ENCODE data around the gene BAIAP2L2.
"Not testable (repeated sequence)": the region's sequence is repeated elsewhere in the genome, so short reads cannot be mapped to it uniquely, and the experiment has no call there.

The BAIAP2L2 gene

DNA sequence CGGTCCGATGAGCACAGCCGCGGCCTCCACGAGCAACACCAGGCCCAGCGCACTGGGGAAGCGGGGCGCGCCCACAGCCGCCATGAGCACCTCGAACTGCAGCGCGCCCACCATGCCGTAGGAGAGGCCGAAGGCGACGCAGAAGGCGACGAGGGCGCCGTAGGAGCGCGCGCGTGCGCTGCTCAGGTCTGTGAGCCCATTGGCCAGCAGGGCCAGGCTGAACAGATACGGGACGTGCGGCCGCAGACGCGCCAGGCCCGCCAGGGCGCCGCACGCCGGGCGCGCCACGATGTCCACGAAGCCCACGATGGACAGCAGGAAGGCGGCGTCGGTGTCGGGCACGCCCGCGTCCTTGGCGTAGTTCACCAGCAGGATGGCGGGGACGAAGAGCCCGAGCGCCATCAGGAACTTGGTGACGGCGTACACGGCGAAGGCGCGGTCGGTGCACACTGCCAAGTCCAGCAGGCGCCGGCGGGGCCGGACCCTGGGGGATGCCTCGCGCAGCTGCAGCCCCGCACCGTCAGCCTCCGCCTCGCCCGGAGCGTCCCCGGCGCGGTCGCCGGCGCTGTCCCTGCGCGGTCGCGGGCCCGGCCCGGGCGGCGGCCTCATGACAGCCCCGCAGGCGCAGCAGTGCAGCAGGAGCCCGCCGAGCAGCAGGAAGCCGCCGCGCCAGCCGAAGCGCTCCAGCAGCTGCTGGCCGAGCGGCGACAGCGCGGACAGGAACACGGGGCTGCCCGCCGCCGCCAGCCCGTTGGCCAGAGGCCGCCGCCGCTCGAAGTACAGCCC lies 29.4 kb downstream of the BAIAP2L2 start:
- FAIRE-seq = no peak
- no peak for DNase-seq (ENCODE audit: insufficient read length, low spot score)
- TF ChIP-seq, protein P1, sequence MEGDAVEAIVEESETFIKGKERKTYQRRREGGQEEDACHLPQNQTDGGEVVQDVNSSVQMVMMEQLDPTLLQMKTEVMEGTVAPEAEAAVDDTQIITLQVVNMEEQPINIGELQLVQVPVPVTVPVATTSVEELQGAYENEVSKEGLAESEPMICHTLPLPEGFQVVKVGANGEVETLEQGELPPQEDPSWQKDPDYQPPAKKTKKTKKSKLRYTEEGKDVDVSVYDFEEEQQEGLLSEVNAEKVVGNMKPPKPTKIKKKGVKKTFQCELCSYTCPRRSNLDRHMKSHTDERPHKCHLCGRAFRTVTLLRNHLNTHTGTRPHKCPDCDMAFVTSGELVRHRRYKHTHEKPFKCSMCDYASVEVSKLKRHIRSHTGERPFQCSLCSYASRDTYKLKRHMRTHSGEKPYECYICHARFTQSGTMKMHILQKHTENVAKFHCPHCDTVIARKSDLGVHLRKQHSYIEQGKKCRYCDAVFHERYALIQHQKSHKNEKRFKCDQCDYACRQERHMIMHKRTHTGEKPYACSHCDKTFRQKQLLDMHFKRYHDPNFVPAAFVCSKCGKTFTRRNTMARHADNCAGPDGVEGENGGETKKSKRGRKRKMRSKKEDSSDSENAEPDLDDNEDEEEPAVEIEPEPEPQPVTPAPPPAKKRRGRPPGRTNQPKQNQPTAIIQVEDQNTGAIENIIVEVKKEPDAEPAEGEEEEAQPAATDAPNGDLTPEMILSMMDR (IDR thresholded peaks at IDR 0.05; ENCODE audit: insufficient read depth, missing control alignments) = no peak

DNA sequence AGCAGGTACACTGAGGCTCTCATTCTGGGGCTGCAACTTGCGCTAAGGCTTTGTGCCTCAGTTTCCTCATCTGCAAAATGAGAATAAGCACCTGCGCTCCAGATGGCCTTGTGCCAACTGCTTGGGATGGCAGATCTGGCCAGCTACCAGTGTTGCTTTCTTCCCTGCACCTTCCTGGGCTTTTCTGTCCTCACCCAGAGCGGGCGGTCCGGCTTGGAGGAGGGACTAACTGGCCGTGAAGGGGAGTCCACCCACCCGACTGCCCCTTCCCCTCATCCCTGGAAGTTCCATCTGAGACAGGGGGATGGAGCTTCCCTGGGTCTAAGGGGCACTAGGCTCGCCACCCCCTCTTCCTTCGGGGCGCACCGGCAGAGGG lies 30.0 kb downstream of the BAIAP2L2 start:
- DNase-seq (ENCODE audit: insufficient read length, low spot score) (no peak), FAIRE-seq (no peak)
- TF ChIP-seq, protein P1 (IDR thresholded peaks at IDR 0.05; ENCODE audit: insufficient read depth, missing control alignments) = no peak

DNA sequence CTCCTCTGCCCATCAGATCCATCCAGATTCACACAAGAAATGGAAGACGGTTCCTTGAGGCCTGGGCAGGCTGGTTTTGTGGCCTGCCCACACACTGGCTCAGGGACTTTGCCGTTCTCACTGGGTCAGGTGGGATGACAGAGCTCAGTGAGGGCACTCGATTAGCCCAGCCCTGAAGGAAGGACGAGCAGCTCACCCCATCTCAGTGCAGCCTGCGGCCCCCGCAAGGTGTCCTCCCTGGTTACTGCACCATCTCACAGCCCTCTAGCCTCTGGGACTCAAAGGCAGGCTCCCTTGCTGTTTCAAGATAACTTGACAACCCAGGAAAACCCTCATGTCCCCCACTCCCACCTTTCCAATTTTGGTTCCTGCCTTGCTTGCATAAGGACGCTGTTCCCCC lies 30.7 kb downstream of the BAIAP2L2 start:
- DNase-seq (ENCODE audit: insufficient read length, low spot score) (no peak), FAIRE-seq (no peak)
- TF ChIP-seq, protein P1 (IDR thresholded peaks at IDR 0.05; ENCODE audit: insufficient read depth, missing control alignments) = no peak

DNA sequence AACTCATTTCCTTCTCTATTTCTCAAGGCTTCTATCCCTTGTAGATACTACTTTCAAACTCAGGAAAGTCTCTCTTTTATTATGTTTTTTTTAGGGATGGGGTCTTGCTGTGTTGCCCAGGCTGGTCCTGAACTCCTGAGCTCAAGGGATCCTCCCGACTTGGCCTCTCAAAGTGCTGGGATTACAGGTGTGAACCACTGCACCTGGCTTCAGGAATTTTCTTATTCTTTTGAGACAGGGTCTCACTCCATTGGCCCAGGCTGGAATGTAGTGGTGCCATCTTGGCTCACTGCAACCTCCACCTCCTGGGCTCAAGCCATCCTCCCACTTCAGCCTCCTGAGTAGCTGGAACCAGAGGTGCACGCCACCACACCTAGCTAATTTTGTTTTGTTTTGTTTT lies 31.3 kb downstream of the BAIAP2L2 start:
- not testable (repeated sequence) for FAIRE-seq; DNase-seq (ENCODE audit: insufficient read length, low spot score)

DNA sequence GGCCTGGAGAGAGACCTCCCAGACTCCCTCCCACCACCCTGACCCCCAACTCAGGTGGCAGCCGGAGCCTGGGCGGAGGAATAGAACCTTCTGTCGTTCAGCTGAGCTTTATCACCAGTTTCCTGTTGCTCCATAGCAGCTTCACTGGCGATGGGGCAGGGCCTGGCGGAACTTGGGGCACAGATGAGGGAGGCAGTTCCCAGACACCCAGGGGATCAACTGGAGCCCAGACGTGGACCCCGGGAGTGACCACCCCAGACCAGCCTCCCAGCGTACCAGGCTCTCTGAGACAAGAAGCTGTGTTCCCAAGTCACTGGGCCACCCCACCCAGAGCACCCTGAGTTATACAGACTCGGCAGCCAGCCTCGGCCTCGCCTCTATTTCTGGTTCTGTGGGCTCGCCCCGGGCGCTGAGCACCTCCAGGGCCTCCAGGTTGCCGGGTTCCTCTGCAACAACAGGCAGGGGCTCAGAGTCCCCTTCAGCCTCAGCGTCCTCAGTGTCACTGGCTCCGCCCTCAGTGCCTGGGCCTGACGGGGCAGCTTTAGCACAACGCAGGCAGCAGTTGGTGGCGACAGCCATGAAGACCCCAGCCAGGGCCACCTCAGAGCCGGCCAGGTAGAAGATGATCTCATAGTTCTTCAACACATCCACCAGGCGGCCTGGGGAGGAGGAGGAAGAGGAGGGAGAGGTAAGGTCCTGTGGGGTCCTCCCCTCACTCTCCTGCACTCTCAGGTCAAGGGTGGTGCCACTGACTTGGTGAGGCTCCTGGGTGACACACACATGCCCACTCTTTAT lies 32.2 kb downstream of the BAIAP2L2 start:
- DNase-seq (ENCODE audit: insufficient read length, low spot score) = no peak
- FAIRE-seq = no peak
- TF ChIP-seq, protein P1 (IDR thresholded peaks at IDR 0.05; ENCODE audit: insufficient read depth, missing control alignments) = no peak

DNA sequence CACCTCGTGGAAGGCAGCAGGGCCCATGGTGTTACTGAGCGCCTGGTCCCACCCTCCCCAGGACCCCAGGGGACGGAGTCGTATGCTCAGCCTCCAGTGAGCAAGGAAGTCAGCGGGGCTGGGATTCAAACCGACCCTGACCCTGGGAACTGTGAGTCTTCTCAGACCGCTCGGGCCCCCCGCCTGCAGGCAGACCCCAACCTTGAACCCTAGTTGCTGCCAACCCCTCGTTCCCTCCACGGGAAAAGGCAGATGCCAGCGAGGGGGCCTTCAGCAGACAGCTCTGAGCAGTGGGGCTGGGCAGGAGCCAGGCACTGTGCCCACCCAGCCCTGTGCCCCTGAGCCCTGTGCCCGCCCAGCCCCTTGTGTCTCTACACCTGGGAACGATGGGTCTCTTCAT lies 32.9 kb downstream of the BAIAP2L2 start:
- DNase-seq (ENCODE audit: insufficient read length, low spot score) (no peak), FAIRE-seq (no peak)
- TF ChIP-seq, protein P1 (IDR thresholded peaks at IDR 0.05; ENCODE audit: insufficient read depth, missing control alignments) = no peak

DNA sequence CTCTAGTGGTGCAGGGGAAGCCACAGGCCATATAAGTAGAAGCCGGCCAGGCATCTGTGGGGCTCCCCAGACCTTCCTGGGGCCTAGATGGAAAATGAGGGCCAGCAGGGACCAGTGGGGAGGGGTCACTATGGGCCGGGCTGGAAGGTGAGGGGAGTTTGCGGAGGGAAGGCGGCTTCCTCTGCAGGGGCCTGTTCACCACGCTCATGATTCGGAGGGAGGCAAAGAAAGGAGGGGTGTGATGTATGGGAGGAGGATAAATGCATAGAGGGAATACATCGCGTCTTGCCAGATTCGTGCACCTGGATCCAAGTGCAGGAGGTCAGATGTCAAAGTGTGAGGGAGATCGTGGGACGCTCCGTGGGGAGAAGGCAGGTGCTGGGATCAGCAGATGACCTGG lies 33.4 kb downstream of the BAIAP2L2 start:
- FAIRE-seq (no peak), DNase-seq (ENCODE audit: insufficient read length, low spot score) (no peak)
- TF ChIP-seq, protein P1 (IDR thresholded peaks at IDR 0.05; ENCODE audit: insufficient read depth, missing control alignments) = no peak

Data from D721Med (cell line).